HG03354 (cell line): ENCODE measurements around the gene NGFR.

Experiments used
- ATAC-seq: cut with Tn5 transposase; IDR thresholded peaks from one replicate; pipeline ENCODE4 v1.9.1; 2021; ENCODE audit warnings: mild to moderate bottlenecking; ENCODE audit not compliant: unreplicated experiment, poor library complexity, severe bottlenecking

Gene NGFR

DNA sequence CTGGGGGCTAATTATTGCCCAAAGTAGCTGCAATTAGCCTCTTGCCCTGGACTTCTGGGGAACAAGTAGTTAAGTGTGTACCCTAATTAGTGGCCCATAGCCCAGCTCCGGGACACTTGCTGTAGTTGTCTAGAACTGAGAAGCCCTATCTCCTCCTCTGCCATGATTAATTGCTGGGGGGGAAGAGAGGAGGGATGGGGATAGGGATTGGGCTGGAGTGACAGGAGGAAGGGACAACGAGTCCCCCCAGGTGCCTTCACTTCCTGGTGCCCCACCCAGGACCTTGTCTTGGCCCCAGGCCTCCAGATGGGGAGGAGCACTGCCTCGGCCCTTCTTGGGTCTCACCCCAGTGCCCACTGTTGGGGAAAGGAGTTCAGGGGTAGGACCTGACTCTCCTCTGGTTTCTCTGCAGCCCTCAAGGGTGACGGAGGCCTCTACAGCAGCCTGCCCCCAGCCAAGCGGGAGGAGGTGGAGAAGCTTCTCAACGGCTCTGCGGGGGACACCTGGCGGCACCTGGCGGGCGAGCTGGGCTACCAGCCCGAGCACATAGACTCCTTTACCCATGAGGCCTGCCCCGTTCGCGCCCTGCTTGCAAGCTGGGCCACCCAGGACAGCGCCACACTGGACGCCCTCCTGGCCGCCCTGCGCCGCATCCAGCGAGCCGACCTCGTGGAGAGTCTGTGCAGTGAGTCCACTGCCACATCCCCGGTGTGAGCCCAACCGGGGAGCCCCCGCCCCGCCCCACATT lies 17.4 kb downstream of the NGFR start:
- no peak for ATAC-seq

- no peak for ATAC-seq
Measured at GRCh38 chr17:49513044-49513395, 17.9 kb downstream of the NGFR start.

GRCh38 chr17:49513641-49514040 lies 18.5 kb downstream of the NGFR start:
- ATAC-seq: no peak

- ATAC-seq: no peak
Measured at GRCh38 chr17:49514071-49514721, 19.1 kb downstream of the NGFR start.

DNA sequence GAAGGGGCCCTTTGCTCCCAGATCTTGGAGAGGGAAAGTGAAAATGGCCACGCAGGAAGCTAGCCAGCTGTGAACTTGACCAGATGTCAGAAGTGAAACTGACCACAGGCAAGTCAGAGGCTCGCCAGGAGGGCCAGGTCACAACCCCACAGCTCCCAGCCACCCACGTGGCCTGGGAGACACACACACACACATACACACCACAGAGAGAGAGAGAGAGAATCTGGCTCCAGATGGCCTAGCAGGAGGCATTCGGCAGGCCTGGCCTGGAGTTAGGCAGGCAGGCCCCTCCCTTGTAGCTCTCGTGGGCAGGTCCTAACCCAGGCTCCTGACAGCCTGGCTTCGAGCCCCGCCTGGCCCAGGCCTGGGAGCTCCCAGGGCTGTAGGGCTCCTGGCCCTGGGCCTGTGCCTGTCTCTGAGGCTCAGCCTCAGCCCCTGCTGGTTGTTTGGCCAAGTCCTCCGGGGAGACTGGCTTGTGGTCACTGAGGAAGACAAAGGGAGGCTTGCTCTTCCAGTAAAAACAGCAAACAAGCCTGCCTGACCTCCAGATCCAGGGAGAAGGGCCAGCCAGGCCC lies 20.2 kb downstream of the NGFR start:
- peak; percentile 88 for ATAC-seq

GRCh38 chr17:49516180-49516579 lies 21.1 kb downstream of the NGFR start:
- no peak for ATAC-seq

- ATAC-seq: no peak
Measured at GRCh38 chr17:49518346-49519078, 23.4 kb downstream of the NGFR start.

DNA sequence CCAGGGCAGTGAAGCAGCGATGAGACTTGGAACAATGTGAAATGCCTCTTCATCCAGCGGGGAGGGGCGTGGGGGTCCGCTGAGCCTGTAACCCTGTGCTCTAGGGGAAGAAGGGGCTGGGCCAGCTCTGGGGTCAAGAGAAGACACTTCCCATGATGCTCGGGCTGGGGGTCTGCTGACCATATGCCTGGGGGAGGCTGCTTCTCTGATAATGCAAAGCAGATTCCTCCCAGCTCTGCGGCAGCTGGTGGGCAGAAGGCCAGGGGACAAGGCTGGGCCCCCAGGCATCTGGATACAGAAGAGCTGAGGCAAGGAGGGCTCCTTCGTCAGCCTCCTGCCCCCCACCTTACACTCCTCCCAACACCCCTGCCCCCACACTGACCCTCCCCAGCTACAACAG lies 24.7 kb downstream of the NGFR start:
- no peak for ATAC-seq

- no peak for ATAC-seq
Measured at GRCh38 chr17:49520386-49521087, 25.4 kb downstream of the NGFR start.

- ATAC-seq: no peak
Measured at GRCh38 chr17:49521088-49521450, 26.0 kb downstream of the NGFR start.

DNA sequence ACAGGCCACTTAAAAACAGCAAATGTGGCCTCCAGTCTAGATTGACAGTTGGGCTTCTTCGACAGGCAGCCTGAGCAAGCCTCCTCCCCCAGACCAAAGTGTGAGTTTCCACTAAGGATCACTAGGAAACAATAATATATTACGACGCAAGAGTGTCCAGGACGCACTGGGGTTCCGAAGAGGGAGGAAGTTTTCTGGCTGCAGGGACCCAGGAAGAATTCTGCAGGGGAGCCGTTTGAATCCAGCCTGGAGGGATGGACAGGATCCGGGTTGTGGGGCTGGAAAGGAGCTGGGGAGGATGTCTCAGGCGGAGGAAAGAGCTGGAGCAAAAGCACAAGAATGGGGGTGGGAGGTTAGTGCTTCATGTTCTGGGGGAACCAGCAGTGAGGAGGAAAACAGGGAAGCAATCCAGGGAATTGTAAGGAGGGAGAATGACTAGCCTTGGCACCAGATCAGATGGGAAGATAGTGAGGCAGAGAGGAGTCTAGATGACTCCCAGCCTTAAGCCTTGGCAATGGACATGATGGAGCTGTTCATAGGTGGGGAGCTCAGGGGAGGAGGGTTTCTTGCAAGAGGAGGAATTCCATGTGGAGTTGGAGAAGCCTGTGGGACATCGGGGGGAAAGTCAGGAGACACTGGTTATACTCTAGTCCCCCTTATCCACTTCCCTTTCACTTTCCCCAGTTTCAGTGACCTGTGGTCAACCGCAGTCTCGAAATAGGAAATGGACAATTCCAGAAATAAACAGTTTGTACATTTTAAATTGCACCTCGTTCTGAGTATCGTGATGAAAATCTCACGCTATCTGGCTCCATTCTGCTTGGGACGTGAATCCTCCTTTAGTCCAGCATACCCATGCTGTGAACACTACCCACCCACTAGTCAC lies 26.6 kb downstream of the NGFR start:
- ATAC-seq: no peak

DNA sequence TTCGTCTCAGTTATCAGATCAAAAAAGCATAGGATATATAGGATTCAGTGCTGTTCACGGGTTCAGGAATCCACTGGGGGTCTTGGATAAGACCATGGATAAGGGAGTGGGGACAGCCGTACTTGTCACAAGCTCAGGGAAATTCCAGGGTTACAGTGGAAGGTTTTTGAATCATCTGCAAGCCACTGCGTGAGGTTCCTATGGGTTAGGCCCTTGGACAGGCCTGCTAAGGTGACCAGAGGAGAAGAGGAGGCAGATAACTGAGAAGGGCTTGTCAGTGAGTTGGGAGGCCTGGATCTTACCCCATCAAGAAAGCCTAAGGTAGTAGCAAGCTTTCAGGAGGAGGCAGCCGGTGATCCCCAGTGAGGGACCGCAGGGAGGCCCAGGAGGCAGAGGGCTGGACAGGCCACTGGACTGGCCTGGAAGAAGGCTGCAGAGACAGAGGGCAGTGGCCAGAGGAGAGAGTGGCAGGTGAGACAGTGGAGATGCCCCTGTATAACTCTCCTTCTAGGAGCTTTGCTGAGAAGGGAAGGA lies 27.3 kb downstream of the NGFR start:
- no peak for ATAC-seq

DNA sequence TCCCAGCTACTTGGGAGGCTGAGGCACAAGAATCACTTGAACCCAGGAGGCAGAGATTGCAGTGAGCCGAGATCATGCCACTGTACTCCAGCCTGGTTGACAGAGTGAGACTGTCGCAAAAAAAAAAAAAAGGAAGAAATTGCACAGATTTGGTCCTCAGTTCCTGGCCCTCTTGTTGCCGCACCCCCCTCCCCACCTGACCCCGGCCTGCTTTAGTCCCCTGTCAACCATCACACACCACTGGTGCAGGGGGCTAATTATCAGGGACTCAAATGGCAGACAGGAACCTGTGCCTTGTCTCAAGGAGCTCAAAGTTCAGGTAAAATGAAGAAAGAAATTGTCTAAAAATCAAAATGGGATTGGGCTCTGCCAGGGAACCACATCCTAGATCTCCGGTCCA lies 28.1 kb downstream of the NGFR start:
- no peak for ATAC-seq

- ATAC-seq: no peak
Measured at GRCh38 chr17:49523706-49524472, 28.8 kb downstream of the NGFR start.

GRCh38 chr17:49524473-49525359 lies 29.6 kb downstream of the NGFR start:
- ATAC-seq: no peak

DNA sequence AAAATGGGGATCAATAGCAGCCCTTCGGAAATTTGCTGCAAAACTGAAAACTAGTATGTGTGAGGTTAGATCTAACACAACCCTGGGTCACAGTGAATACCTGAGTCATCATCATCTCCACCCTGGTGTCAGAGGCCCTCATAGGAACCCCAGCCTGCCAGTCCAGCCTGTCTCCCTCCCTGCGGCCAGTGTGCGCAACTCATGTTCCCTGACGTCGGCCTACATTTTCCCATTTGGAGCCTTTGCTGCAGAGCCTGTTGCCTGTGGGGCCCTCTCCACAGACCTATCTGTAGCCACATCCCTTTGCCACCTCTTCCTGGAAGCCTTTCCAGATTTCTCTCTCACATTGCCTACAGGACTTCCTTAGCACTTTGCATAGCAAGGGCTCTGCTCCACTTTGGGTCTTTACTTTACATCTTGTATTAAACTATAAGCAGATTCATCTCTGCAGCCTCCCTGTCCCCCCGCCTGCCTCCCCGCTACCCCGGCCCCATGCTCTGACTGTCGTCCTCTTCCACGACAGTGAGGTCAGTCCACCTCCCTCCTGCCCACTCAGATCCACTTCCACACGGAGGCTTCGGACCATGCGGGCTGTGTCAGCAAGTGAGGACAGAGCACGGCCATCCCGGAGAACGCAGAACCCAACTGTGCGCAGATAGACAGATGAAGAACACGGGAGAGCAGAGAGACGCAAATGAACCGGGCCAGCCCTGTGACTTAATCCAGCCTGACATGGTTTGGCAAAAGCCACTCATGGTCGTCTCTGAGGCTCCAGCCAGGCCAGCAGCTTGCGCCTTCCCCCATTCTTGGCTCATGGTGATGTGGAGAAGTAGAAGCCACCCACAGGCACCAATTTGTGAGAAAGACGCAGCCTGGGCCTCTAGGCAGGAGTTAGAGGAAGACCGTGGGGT lies 31.0 kb downstream of the NGFR start:
- ATAC-seq: no peak
